Omental fat pad (tissue), 4 donors: ENCODE measurements around the gene VMO1. TPM values are rescaled to one million over a fixed set of nuclear protein-coding genes. Genes with fewer than 3 reads are reported as not detected.
A peak's percentile ranks its signal among the peaks of the same experiment; 100 is the strongest.
"Not testable (repeated sequence)": the region's sequence is repeated elsewhere in the genome, so short reads cannot be mapped to it uniquely, and the experiment has no call there.

ENCODE experiments used
- ATAC-seq: fragments of 150-250 bp; one replicate; pipeline ENCODE4 v1.9.1; 2016; ENCODE audit warnings: mild to moderate bottlenecking, moderate library complexity; ENCODE audit not compliant: low FRiP score
- DNase-seq: peaks from one replicate; pipeline ENCODE4 v3.0.0-alpha.2; 2019; ENCODE audit warnings: low spot score
- total RNA-seq, 4 donors: library from RNA; depleted of rRNA; stranded (reverse); fragments of >200 nt; gene quantifications; one replicate each; pipeline ENCODE4 v1.1.0, GENCODE V29; 2016
- TF ChIP-seq, protein P1 (sequence below), 3 donors: fragments of 450-650 bp; IDR thresholded peaks; one replicate each; pipeline ENCODE4 v1.5.1; 2016 to 2017; ENCODE audit warnings: antibody characterized with exemption in 3 of 3, mild to moderate bottlenecking in 3 of 3, moderate library complexity in 2 of 3

VMO1 gene, protein sequence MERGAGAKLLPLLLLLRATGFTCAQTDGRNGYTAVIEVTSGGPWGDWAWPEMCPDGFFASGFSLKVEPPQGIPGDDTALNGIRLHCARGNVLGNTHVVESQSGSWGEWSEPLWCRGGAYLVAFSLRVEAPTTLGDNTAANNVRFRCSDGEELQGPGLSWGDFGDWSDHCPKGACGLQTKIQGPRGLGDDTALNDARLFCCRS
- 10 to 100 TPM in 1 of 4 donors, 1 to 10 TPM in 3; 2.1 to 13.1 (median 8.4) TPM for total RNA-seq

DNA sequence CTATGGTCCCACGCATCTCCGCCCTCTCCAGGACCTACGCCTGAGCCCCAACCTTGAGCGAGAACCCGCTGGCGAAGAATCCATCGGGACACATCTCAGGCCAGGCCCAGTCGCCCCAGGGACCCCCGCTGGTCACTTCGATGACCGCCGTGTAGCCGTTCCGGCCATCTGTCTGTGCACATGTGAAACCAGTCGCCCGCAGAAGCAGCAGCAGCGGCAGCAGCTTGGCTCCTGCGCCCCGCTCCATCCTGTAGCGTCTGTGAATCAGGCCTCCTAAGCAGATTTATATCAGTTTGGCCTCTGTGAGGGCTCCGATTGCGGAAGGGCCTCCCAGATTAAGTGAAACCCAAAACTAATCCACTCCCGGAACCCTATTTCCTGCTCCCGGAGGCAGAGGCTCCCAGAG, at the start of gene VMO1:
Gene VMO1, minus strand, starts transcription at position 259 of the 406 bp plus-strand sequence. Its CDS starts 12 bp downstream, at position 247.
- no peak for ATAC-seq
- TF ChIP-seq, protein P1, sequence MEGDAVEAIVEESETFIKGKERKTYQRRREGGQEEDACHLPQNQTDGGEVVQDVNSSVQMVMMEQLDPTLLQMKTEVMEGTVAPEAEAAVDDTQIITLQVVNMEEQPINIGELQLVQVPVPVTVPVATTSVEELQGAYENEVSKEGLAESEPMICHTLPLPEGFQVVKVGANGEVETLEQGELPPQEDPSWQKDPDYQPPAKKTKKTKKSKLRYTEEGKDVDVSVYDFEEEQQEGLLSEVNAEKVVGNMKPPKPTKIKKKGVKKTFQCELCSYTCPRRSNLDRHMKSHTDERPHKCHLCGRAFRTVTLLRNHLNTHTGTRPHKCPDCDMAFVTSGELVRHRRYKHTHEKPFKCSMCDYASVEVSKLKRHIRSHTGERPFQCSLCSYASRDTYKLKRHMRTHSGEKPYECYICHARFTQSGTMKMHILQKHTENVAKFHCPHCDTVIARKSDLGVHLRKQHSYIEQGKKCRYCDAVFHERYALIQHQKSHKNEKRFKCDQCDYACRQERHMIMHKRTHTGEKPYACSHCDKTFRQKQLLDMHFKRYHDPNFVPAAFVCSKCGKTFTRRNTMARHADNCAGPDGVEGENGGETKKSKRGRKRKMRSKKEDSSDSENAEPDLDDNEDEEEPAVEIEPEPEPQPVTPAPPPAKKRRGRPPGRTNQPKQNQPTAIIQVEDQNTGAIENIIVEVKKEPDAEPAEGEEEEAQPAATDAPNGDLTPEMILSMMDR (IDR thresholded peaks at IDR 0.05) = no peak
- DNase-seq = no peak

DNA sequence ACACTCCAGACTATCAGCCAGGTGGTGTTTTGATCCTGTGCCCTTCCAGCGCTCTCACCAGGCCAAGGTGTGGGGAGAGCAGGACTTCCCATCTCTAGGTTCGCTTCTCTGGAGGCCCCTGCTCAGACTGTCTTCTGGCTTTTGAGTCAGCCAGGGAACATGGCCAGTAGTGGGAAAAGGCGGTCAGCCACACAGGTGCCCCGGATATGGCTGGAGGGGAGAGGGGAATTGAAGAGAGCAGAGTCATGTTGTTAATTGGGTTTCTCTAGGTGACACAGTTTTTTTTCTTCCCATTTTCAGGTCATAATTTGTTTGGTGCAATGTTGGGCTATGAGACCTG, 48.5 kb upstream of the VMO1 start:
- TF ChIP-seq, protein P1 (IDR thresholded peaks at IDR 0.05) = no peak
- no peak for ATAC-seq
- no peak for DNase-seq

DNA sequence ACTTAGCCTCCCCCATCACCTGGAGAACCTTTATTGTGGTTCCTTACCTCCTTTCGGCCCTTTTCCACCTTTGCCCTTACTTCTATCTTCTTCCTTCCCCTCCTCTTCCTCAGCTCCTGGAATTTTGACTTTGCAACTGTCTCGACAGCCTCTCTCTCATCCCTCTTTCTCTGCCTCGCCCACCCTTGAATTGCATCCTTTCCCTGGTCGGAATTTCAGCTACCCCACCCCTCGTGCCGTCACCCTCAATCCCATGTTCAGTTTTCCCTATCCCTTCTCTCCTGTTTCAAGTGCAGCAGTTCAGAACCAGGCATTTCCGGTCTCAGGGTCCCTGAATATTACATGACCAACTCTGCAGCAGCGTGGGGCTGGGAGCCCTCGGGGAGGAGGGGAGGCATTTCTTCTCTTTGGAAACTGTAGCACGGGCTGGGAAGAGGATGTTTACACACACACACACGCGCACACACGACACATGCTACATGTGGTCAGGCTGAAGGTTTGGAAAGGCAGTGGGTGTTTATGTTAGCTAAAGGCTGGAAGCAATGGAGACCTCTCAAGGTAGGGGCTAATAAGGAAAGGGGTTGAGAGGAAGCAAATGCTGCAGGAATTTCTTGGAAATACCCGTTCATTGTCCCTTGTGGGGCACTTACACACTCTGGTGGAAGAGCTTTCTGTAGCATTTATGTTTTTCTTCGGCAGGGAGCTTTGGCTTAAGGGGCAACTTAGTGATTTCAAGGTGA, 47.9 kb upstream of the VMO1 start:
- no peak for DNase-seq
- no peak for ATAC-seq
- TF ChIP-seq, protein P1 (IDR thresholded peaks at IDR 0.05) = no peak

DNA sequence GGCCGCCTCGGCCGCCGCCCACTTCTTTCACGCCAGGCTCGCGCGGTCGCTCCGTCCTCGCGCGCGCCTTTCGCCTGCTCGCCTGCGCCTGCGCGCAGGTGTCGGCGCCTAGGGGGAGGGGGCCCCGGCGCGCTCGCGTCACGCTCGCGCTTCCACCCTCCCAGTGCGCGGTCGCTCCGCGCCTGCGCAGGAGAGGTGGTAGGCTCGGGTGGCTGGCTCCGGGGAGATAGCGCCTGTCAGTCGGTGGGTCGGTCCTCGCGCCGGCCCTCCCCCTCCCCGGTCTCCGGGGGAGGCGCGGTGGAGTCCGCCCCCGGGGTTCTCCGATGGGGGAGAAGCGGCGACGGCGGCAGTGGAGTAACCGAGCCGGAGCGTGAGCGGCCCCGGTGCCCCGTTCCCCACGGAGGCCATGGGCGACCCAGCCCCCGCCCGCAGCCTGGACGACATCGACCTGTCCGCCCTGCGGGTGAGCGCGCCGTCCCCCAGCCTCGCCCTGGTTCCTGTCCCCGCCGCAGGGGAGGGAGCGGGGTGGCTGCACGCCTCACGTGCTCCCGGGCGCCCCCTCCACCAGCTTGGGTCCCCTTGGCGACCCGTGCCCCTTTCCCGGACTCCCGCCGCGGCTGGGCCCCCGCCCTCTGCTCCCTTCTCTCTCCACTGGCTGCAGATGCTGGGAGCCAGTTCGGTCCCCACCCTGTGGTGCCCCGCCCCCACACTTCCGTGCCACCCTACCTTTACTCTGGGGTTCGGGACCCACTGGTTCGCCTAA, 47.2 kb upstream of the VMO1 start, which contains the start of gene MINK1:
Gene MINK1, plus strand, starts transcription at position 163 of the 763 bp plus-strand sequence. Its CDS starts 244 bp downstream, at position 407.
- DNase-seq (peak; percentile 67), ATAC-seq (peak; percentile 98)
- TF ChIP-seq, protein P1 (IDR thresholded peaks at IDR 0.05) = no peak

DNA sequence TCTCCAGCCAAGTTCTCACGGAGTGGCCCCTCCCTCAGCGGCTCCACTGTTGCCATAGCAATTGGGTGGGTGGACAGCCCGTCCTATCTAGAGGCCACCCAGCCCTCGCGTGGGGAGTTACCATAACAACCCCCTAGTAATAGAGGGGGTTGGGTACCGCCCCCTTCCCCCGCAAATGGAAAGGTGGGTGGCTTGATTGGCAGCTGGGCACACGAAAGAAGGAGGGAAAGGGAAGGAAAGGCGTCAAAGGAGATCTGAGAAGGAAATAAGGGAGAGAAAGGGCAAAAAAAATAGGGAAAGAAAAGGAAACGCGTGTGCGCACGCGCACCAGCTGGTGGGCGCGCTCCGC, 46.6 kb upstream of the VMO1 start:
- not testable (repeated sequence) for ATAC-seq

DNA sequence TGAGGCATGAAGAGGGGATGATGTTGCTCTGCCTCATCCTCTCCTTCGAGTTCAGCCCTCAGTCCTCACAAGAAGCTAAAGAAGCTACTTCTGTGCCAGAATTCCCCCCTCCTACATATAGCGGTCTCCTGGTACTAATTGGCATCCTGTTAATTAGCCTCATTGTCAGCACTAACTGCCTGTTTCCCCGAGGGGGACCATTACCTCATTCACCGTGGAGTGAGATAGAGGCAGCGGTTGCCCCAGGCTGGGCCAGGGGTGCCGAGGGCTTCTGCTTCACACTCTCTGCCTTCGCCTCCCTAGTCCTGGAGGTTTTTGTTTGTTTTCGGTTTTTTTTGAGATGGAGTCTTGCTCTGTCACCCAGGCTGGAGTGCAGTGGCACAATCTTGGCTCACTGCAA, 41.2 kb upstream of the VMO1 start:
- TF ChIP-seq, protein P1 (IDR thresholded peaks at IDR 0.05) = no peak
- no peak for DNase-seq
- ATAC-seq = no peak

More for the DNA sequence above, 46.6 kb upstream of the VMO1 start:
- not testable (repeated sequence) for DNase-seq

DNA sequence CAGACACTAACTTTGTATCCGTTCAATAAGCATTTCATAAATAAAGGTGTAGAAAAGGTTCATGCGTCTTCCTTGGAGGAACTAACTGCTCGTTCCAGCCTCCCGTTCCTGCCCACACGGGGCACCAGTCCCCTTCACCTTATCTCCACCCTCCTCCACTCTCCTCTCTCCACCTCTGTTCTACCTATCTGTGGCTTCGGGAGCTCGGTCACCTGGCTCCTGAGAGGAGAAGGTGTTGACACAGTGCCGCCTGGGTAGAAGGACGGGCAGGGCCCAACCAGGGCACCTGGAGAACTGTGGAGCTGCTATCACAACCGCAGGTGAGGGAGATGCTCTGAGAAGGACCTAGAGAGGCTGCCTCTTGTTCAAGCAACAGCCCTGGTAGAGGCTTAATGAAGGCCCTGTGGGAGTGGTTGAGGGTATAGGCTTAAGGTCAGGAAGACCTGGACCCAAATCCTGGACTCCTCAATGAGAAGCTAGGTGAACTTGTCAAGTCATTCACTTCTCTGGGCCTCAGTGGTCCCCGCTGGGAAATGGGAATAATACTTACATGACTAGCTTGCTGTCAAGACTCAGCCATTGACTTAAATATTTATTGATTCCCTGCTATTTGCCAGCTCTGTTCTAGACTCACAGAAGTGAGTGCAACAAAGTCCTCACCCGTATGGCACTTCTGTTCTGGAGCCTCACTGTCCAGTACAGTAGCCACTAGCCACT, 37.4 kb upstream of the VMO1 start:
- ATAC-seq (no peak), DNase-seq (no peak)
- TF ChIP-seq, protein P1 (IDR thresholded peaks at IDR 0.05) = no peak
